ENCODE results near the gene RNF125. TPM values are rescaled to one million over a fixed set of nuclear protein-coding genes. Genes with fewer than 3 reads are reported as not detected.

RNF125 gene
- total and polyA plus RNA-seq, 9 of the 15 experiments (the other 6 are each of a cell fraction or from before 2014, with no cell fraction given): 0.01 to 0.29 (median 0.07) TPM; not detected in 1

DNA sequence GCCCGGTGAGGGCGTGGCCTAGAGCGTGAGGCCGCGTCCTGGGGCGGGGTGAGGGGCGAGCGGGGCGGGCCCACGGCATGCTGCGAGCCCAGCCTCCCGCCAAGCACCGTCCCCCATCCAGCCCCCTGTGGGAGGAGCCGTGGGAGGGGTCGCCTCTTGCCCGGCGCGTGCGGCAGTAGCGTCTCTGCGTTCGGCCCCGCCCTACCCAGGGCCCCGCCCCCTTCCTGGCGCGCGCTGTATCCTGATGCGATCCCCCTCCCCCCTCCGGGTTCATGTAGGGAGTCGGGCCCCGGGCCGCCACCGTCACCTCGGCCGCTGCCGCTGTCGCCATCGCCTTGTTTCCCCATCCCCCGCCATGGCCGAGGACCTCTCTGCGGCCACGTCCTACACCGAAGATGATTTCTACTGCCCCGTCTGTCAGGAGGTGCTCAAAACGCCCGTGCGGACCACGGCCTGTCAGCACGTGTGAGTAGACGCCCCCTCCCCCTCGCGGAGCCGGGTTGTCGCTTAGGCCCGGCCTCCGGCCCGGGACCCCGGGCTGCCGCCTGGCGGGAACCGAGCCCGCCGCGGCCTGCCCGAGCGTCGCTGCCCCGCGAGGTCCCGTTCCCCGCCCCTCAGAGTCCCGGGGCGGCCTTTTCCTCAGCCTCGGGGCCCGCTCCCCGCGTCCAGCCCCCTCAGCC is 73.9 kb downstream of the RNF125 start (continued):
- TF ChIP-seq, protein P1, sequence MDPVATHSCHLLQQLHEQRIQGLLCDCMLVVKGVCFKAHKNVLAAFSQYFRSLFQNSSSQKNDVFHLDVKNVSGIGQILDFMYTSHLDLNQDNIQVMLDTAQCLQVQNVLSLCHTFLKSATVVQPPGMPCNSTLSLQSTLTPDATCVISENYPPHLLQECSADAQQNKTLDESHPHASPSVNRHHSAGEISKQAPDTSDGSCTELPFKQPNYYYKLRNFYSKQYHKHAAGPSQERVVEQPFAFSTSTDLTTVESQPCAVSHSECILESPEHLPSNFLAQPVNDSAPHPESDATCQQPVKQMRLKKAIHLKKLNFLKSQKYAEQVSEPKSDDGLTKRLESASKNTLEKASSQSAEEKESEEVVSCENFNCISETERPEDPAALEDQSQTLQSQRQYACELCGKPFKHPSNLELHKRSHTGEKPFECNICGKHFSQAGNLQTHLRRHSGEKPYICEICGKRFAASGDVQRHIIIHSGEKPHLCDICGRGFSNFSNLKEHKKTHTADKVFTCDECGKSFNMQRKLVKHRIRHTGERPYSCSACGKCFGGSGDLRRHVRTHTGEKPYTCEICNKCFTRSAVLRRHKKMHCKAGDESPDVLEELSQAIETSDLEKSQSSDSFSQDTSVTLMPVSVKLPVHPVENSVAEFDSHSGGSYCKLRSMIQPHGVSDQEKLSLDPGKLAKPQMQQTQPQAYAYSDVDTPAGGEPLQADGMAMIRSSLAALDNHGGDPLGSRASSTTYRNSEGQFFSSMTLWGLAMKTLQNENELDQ (CRISPR knock-in tag; IDR thresholded peaks at IDR 0.05; ENCODE audit: borderline replicate concordance): no peak
- TF ChIP-seq DEAF1 (CRISPR knock-in tag; IDR thresholded peaks at IDR 0.05): no peak
- no peak for TF ChIP-seq HNRNPH1 (optimal IDR thresholded peaks at IDR 0.05; ENCODE audit: low read depth, low read length)
- no peak for TF ChIP-seq E2F8 (IDR thresholded peaks at IDR 0.05; ENCODE audit: low read depth, partially characterized antibody)
- no peak for TF ChIP-seq ZNF224 (CRISPR knock-in tag; IDR thresholded peaks at IDR 0.05)
- TF ChIP-seq ZNF561 (CRISPR knock-in tag; conservative IDR thresholded peaks at IDR 0.05): no peak
- 0 out of 2 replicates have a peak, but pooled peaks have one; percentile 73 for TF ChIP-seq TGIF2 (CRISPR knock-in tag; IDR thresholded peaks at IDR 0.05)
- TF ChIP-seq SIN3B (IDR thresholded peaks at IDR 0.05; ENCODE audit: low read depth): no peak
- TF ChIP-seq ZNF280B (CRISPR knock-in tag; IDR thresholded peaks at IDR 0.05): no peak
- TF ChIP-seq NCOA2 (IDR thresholded peaks at IDR 0.05; ENCODE audit: partially characterized antibody in 2 of 2): no peak
- no peak for TF ChIP-seq KLF6 (CRISPR knock-in tag; IDR thresholded peaks at IDR 0.05; ENCODE audit: borderline replicate concordance)
- TF ChIP-seq PHTF2 (CRISPR knock-in tag; IDR thresholded peaks at IDR 0.05): no peak
- TF ChIP-seq ZNF253 (CRISPR knock-in tag; conservative IDR thresholded peaks at IDR 0.05): no peak
- TF ChIP-seq GTF2A2 (tag; IDR thresholded peaks at IDR 0.05): peak; percentile 23; the same call in 1 of the 2 replicates
- no peak for TF ChIP-seq E4F1 (CRISPR knock-in tag; IDR thresholded peaks at IDR 0.05; ENCODE audit: borderline replicate concordance)
